ENCODE data around the gene MAOB.

MAOB gene

GRCh38 chrX:43805579-43805978, 76.7 kb downstream of the MAOB start:
- ChIA-PET CTCF (no interaction called here), POLR2A (no interaction called here)
- H3K27ac ChIP-seq (ENCODE audit: extremely low read depth, low read depth, low read length) = no peak overlapping the region
- H3K4me1 ChIP-seq (ENCODE audit: control insufficient read depth, insufficient read depth, low read length) = no peaks in the 10 kb centered on the region
- no peaks in the 10 kb centered on the region for H3K36me3 ChIP-seq (ENCODE audit: control insufficient read depth in 2 of 2, insufficient read depth in 1 of 2, low read length in 2 of 2)
- no peak overlapping the region for H3K4me3 ChIP-seq (ENCODE audit: low read depth, low read length)
- no peaks in the 10 kb centered on the region for H3K9me3 ChIP-seq (ENCODE audit: control insufficient read depth, insufficient read depth, low read depth, low read length)
- TF ChIP-seq BCL11A (tag by site-specific recombination; IDR thresholded peaks at IDR 0.05; ENCODE audit: low read depth) = no peak
- no peak for TF ChIP-seq YY2 (tag by site-specific recombination; IDR thresholded peaks at IDR 0.05)
- TF ChIP-seq KLF9 (tag by site-specific recombination; IDR thresholded peaks at IDR 0.05; ENCODE audit: low read depth) = no peak
- no peak for TF ChIP-seq ZNF155 (tag by site-specific recombination; IDR thresholded peaks at IDR 0.05)
- TF ChIP-seq ZSCAN18 (tag by site-specific recombination; IDR thresholded peaks at IDR 0.05) = no peak
- no peak for TF ChIP-seq KLF7 (tag by site-specific recombination; IDR thresholded peaks at IDR 0.05; ENCODE audit: borderline replicate concordance)
- no peak for TF ChIP-seq ZNF112 (tag by site-specific recombination; IDR thresholded peaks at IDR 0.05)
- TF ChIP-seq ZNF660 (tag by site-specific recombination; IDR thresholded peaks at IDR 0.05) = no peak
- no peak for TF ChIP-seq ZNF146 (tag by site-specific recombination; IDR thresholded peaks at IDR 0.05)
- TF ChIP-seq, protein P1, sequence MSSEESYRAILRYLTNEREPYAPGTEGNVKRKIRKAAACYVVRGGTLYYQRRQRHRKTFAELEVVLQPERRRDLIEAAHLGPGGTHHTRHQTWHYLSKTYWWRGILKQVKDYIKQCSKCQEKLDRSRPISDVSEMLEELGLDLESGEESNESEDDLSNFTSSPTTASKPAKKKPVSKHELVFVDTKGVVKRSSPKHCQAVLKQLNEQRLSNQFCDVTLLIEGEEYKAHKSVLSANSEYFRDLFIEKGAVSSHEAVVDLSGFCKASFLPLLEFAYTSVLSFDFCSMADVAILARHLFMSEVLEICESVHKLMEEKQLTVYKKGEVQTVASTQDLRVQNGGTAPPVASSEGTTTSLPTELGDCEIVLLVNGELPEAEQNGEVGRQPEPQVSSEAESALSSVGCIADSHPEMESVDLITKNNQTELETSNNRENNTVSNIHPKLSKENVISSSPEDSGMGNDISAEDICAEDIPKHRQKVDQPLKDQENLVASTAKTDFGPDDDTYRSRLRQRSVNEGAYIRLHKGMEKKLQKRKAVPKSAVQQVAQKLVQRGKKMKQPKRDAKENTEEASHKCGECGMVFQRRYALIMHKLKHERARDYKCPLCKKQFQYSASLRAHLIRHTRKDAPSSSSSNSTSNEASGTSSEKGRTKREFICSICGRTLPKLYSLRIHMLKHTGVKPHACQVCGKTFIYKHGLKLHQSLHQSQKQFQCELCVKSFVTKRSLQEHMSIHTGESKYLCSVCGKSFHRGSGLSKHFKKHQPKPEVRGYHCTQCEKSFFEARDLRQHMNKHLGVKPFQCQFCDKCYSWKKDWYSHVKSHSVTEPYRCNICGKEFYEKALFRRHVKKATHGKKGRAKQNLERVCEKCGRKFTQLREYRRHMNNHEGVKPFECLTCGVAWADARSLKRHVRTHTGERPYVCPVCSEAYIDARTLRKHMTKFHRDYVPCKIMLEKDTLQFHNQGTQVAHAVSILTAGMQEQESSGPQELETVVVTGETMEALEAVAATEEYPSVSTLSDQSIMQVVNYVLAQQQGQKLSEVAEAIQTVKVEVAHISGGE (tag by site-specific recombination; conservative IDR thresholded peaks at IDR 0.05; ENCODE audit: low read depth) = no peak
- TF ChIP-seq ZNF398 (tag by site-specific recombination; IDR thresholded peaks at IDR 0.05) = no peak
- TF ChIP-seq FEZF1 (tag by site-specific recombination; IDR thresholded peaks at IDR 0.05) = no peak
- TF ChIP-seq, protein P2, sequence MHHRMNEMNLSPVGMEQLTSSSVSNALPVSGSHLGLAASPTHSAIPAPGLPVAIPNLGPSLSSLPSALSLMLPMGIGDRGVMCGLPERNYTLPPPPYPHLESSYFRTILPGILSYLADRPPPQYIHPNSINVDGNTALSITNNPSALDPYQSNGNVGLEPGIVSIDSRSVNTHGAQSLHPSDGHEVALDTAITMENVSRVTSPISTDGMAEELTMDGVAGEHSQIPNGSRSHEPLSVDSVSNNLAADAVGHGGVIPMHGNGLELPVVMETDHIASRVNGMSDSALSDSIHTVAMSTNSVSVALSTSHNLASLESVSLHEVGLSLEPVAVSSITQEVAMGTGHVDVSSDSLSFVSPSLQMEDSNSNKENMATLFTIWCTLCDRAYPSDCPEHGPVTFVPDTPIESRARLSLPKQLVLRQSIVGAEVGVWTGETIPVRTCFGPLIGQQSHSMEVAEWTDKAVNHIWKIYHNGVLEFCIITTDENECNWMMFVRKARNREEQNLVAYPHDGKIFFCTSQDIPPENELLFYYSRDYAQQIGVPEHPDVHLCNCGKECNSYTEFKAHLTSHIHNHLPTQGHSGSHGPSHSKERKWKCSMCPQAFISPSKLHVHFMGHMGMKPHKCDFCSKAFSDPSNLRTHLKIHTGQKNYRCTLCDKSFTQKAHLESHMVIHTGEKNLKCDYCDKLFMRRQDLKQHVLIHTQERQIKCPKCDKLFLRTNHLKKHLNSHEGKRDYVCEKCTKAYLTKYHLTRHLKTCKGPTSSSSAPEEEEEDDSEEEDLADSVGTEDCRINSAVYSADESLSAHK (tag by site-specific recombination; IDR thresholded peaks at IDR 0.05) = no peak
- no peak for TF ChIP-seq ZNF266 (tag by site-specific recombination; IDR thresholded peaks at IDR 0.05; ENCODE audit: low read depth)
- TF ChIP-seq TRIM28 (IDR thresholded peaks at IDR 0.05; ENCODE audit: borderline replicate concordance, low read length) = no peak
- TF ChIP-seq ZNF830 (tag by site-specific recombination; IDR thresholded peaks at IDR 0.05; ENCODE audit: low read depth) = no peak
- no peak for TF ChIP-seq ZNF837 (tag by site-specific recombination; IDR thresholded peaks at IDR 0.05)
- TF ChIP-seq ZEB2 (tag by site-specific recombination; IDR thresholded peaks at IDR 0.05) = no peak
- no peak for TF ChIP-seq ZNF792 (tag by site-specific recombination; IDR thresholded peaks at IDR 0.05)
